Nasal cavity respiratory epithelium epithelial cell of viscerocranial mucosa (primary cell): ENCODE data around the gene FBXO11. TPM values are rescaled to one million over a fixed set of nuclear protein-coding genes. Genes with fewer than 3 reads are reported as not detected.

Experiments
- total RNA-seq: library from RNA; depleted of rRNA; stranded (reverse); fragments of >200 nt; gene quantifications from 2 replicates; pipeline ENCODE4 v1.2.3, GENCODE V29; 2014

Gene FBXO11
- total RNA-seq = 81.0 and 101 TPM in 2 replicates

DNA sequence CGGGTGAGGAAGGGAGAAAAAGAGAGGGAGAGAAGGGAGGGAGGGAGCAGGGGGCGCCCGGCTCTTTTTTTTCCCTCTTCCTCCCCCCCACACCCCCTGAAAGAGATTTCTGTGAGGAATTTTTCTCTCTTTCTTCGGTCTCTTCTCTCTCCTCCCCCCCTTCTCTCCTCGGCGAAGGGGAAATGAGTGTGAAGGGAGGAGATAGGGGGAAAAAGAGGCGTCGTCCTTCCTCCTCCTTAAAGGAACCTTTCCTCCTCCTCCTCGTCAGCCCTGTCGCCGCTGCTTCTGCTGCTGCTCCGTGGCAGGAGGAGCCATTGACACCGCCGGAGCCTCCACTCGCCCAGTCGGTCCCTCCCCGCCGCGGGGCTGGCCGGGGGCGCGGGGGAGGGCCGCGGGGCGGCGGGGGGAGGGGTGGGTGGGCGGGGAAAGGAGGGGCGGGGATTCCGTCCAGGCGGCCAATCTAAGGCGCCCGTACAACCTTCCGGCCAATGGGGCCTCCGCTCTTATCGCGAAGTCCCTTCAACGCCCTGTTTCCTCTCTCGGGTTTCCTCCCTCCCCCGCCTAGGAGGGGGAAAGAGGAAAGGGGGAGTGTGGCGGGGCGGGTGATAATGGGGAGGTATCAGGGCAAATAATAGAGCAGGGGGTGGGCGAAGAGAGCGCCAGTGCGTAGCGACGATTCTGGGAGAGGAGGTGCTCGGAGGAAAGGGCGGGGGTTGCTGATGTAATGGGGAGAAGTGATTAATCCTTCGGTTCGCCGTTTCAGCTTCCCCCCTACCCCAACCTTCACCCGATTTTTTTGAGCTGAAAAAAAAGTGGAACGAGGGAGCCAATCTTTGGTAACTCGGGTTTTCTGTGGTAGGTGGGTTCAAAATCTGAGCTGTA is at the start of gene FBXO11:
Gene FBXO11 (minus strand): TSS at position 342 of the 882 bp plus-strand sequence. CDS start 778 bp downstream, outside the sequence.

DNA sequence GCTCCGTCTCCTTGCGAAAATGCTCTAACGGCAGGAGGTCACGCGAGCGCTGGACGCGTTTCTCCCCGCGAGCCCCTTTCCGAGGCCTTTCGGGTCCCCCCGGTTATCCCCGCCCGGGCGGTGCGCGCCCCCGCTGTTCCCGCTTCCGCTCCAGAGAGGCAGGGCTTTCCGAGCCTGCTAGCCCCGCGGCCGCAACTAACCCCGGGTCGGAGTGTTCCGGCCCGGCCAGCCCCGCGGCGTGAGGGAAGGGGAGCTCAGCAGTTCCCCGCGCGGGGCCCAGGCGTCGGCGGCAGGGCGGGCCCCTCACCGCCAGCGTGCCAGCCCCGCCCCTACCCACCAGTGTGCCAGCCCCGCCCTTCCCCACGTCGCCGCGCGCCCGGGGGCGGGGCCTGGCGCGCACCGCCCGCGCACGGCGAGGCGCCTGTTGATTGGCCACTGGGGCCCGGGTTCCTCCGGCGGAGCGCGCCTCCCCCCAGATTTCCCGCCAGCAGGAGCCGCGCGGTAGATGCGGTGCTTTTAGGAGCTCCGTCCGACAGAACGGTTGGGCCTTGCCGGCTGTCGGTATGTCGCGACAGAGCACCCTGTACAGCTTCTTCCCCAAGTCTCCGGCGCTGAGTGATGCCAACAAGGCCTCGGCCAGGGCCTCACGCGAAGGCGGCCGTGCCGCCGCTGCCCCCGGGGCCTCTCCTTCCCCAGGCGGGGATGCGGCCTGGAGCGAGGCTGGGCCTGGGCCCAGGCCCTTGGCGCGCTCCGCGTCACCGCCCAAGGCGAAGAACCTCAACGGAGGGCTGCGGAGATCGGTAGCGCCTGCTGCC is 123.4 kb downstream of the FBXO11 start, which contains the start of gene MSH6:
Gene MSH6 (plus strand): TSS at position 475 of the 815 bp plus-strand sequence. CDS start 89 bp downstream, at position 564.

Other genes with a start within 250 kb of the FBXO11 start
- gene MSH6, start 123.4 kb downstream of the FBXO11 start, total RNA-seq = 27.0 and 40.6 TPM in 2 replicates